Measurements from ENCODE around the gene NAALADL2. TPM values are rescaled to one million over a fixed set of nuclear protein-coding genes. Genes with fewer than 3 reads are reported as not detected.

Gene NAALADL2
- total RNA-seq, 1 experiment from 2014 or later = 5.1 TPM

GRCh38 chr3:175307642-175308041 lies 448.5 kb downstream of the NAALADL2 start:
- DNase-seq (ENCODE audit: low read depth) = no peak

GRCh38 chr3:175308097-175308496 lies 449.0 kb downstream of the NAALADL2 start:
- no peak for DNase-seq (ENCODE audit: low read depth)

DNA sequence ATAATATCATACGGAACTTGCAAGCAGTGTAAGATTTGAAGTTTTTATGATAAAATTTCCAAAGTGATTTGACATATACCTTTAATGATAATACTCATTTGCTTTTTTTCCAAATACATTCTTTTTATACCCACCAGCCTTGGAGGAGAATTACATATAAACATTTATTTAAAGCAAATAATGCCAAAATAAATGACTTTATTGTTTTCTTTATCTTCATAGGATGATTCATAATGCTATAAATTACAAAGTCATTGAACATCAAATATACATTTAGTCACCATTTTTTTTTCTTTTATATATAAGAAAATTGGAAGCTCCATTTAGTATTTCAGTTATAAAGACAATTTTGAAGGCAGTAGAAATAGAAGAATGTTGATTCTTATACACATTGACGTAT lies 450.9 kb downstream of the NAALADL2 start:
- no peak for DNase-seq (ENCODE audit: low read depth)

GRCh38 chr3:175311404-175311803 lies 452.3 kb downstream of the NAALADL2 start:
- no peak for DNase-seq (ENCODE audit: low read depth)

GRCh38 chr3:175311946-175312345 lies 452.8 kb downstream of the NAALADL2 start:
- no peak for DNase-seq (ENCODE audit: low read depth)

DNA sequence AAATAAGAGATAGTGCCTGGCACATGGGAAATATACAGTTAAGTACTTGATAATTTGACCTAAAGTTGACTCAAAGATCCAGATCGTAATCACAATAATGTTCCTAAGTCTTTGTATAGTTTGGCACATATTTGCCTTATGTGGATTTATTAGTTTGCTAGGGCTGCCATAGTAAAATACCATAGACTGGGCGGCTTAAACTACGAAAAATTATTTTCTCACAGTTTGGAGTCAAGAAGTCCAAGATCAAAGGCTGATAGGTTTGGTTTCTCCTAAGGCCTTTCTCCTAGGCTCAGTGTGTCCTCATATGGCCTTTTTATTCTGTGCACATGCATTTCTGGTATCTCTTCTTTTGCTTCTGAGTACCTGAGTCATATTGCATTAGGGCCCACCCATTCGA lies 453.7 kb downstream of the NAALADL2 start:
- DNase-seq (ENCODE audit: low read depth) = peak; percentile 28

DNA sequence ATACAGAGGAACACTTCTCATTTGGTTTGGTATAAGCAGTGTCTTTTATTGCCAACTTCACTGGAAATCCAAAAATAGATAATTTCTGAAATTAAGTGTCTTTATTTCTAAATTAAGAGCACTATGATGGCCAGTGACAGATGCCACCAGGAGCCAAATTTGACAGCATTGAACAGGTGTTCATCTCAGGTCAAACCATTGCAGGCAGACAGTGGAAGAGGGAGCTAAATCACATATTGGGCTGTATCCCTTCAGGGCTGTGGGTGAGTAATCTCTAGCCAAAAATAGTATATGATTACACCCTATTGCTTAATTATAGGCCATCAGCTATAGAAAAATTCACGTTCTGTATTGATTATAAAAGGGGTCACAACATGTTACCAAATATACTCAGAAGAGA lies 457.7 kb downstream of the NAALADL2 start:
- DNase-seq (ENCODE audit: low read depth) = no peak

GRCh38 chr3:175325440-175325839 lies 466.3 kb downstream of the NAALADL2 start:
- DNase-seq (ENCODE audit: low read depth) = peak; percentile 41

DNA sequence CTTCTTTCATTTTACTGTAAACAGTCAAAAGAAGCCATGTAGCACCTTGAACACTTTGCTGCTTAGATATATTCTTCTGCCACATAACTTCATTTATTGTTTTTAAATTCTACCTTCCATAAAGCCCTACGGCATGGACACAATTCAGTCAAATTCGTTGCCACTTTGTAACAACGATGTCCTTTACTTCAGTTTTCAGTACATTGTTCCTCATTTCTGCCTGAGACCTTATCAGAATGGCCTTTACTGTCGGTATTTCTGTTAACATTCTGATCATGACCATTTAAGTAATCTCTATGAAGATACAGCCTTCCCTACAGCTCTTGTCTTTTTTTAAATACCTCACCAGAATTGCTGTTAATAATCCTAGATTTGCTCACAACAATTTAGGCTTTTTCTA lies 466.9 kb downstream of the NAALADL2 start:
- DNase-seq (ENCODE audit: low read depth) = no peak

- DNase-seq (ENCODE audit: low read depth) = no peak
Measured at GRCh38 chr3:175329373-175329772, 470.2 kb downstream of the NAALADL2 start.

DNA sequence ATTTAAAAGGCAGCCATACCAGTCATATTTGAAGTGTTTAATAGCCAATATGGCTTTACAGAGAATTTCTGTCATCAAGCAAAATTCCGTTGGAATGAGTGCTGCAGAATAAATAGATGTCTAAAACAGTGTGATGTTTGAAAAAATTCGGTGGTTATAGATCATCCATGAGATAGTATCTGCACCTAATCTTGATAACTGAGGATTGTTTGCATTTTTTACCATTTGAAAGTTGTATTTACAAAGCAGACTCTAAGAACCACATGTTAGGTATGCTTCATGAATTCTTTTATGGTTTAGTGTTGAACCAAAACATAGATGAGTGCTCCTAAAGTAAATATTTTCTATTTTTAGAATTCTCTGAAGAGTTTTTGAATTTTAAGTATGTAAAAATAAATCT lies 476.1 kb downstream of the NAALADL2 start:
- DNase-seq (ENCODE audit: low read depth) = peak; percentile 62

DNA sequence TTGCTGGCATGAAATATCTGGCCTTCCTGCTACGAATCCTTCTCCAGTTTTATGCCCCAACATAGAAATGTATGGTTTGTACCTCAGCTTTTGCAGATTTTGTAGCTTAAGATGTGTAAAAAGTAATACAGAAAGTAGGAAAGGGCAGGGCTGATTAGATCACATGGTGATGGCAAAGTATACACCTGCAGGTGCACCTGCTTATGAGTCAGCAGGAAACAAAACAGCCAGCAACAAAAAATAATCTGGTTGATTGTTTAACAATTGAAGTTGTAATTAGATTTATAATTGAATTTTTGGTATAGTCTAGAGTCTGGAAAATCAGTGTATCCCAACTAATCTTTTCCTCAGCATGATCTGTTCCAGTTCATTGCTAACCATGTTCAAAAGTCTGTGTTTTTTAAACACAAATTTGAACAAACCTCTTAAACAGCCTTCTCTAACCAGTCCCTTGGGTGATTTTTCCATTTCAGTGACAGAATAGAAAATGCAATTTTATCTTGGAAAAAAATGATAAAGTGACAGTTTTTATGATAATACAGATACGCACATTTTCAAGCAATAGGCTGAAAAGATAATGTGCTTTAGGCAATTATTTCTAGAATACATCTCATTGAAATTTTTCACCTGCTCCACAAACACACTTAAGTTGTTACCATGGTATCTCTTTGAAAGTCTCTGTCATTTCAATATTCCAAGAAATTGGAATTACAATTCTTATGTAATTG lies 477.4 kb downstream of the NAALADL2 start:
- DNase-seq (ENCODE audit: low read depth) = no peak

GRCh38 chr3:175337631-175338030 lies 478.5 kb downstream of the NAALADL2 start:
- no peak for DNase-seq (ENCODE audit: low read depth)

GRCh38 chr3:175338775-175339535 lies 479.8 kb downstream of the NAALADL2 start:
- DNase-seq (ENCODE audit: low read depth) = peak; percentile 96

GRCh38 chr3:175340338-175341015 lies 481.3 kb downstream of the NAALADL2 start:
- DNase-seq (ENCODE audit: low read depth) = no peak

- peak; percentile 65 for DNase-seq (ENCODE audit: low read depth)
Measured at GRCh38 chr3:175342196-175342595, 483.1 kb downstream of the NAALADL2 start.

- DNase-seq (ENCODE audit: low read depth) = no peak
Measured at GRCh38 chr3:175343946-175344345, 484.8 kb downstream of the NAALADL2 start.

GRCh38 chr3:175346573-175347356 lies 487.6 kb downstream of the NAALADL2 start:
- peak; percentile 96 for DNase-seq (ENCODE audit: low read depth)

DNA sequence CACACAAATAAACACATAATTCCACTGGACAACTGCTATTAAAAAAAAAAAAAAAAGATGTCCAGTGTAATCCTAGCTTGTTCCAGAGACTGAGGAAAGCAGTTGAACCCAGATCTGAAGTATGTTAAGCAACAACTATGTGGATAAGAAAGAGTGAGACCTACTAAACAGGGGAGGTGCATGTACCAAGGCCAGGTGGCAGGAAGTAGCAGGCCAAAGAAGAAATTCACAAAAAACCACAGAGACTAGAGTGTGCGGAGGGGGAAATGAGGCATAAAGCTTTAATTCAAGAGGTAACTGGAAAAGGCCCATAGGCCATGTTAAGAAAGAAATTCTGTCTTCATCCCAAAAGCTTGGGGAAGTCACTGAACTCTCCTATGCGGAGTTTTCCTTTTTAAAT lies 490.0 kb downstream of the NAALADL2 start:
- DNase-seq (ENCODE audit: low read depth) = peak; percentile 61

DNA sequence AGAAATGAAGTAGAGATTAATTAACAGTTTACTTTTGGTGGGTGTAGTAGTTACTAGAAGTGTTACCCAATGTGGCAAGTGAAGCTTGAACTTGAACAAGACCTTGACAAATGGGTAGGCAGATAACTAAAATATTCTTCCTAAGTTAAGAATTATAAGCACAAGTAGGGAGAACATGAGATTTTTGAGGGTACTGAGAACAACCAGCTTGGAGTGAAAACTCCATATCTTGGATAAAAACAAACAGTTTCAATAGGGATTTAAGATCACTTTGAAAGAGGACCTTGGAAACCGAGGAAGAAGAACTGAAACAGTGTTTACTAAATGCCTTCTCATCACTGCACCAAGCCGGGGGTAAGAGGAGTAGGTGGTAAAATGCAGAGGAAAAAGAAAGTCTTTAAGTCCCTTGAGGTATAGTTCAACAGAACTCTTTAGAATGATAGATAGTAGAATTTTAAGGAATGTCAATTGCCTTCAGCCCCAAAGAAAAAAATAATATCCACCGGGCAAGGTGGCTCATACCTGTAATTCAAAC lies 496.7 kb downstream of the NAALADL2 start:
- DNase-seq (ENCODE audit: low read depth) = no peak

DNA sequence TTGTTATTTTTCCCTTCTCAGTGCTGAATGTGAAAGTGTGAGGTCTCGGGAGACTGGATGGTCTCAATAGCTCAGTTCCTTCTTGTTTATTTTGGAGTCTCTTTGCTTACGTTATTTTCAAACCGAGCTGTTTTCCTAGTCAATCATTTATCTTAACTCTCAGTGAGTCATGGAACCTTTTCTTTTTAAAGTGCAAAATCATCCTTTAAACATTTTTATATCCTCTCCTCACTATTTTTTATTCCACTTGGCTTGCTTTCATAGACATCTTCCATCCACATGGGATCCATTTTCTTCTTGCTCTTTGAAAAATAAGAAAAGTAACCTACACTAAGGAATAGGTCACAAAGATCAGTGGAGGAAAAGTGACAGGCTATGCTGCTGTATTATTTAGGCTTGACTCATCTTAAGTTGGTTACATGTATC lies 497.8 kb downstream of the NAALADL2 start:
- peak; percentile 80 for DNase-seq (ENCODE audit: low read depth)

- DNase-seq (ENCODE audit: low read depth) = peak; percentile 32
Measured at GRCh38 chr3:175357758-175358157, 498.6 kb downstream of the NAALADL2 start.
